SK-N-SH treated with all-trans-retinoic acid at 6 μM for 48 hours (cell line): ENCODE results near the gene MAN2B1.
"Not testable (repeated sequence)": the region's sequence is repeated elsewhere in the genome, so short reads cannot be mapped to it uniquely, and the experiment has no call there.

Experiments used
- ATAC-seq: fragments of 200-7000 bp; cut with Tn5 transposase; 3 replicates; pipeline ENCODE4 v1.9.1; 2020; ENCODE audit warnings: mild to moderate bottlenecking, moderate library complexity
- BACH2 ChIP-seq: fragments of 250-450 bp; sonication (Bioruptor Pico); IDR thresholded peaks from 2 replicates; pipeline ENCODE4 v1.9.0; 2021; ENCODE audit warnings: mild to moderate bottlenecking, borderline replicate concordance
- CREB5 ChIP-seq: fragments of 250-450 bp; sonication (Bioruptor Pico); IDR thresholded peaks from 2 replicates; pipeline ENCODE4 v1.5.1; 2020; ENCODE audit warnings: low read depth, mild to moderate bottlenecking, moderate library complexity
- CSDC2 ChIP-seq: fragments of 250-450 bp; sonication (Bioruptor Pico); IDR thresholded peaks from 2 replicates; pipeline ENCODE4 v1.5.0; 2020; ENCODE audit warnings: mild to moderate bottlenecking, moderate library complexity
- CSRNP3 ChIP-seq: fragments of 250-450 bp; sonication (Bioruptor Pico); IDR thresholded peaks from 2 replicates; pipeline ENCODE4 v1.5.1; 2021; ENCODE audit warnings: mild to moderate bottlenecking, moderate library complexity
- ESRRG ChIP-seq: fragments of 250-450 bp; sonication (Bioruptor Pico); IDR thresholded peaks from 2 replicates; pipeline ENCODE4 v1.6.1; 2021; ENCODE audit warnings: mild to moderate bottlenecking
- GLIS3 ChIP-seq: fragments of 250-450 bp; sonication (Bioruptor Pico); IDR thresholded peaks from 2 replicates; pipeline ENCODE4 v1.5.0; 2020; ENCODE audit warnings: mild to moderate bottlenecking, moderate library complexity
- ISL1 ChIP-seq: fragments of 250-450 bp; sonication (Bioruptor Pico); IDR thresholded peaks from 2 replicates; pipeline ENCODE4 v2.1.2; 2022; ENCODE audit warnings: mild to moderate bottlenecking, moderate library complexity
- OSR1 ChIP-seq: fragments of 250-450 bp; sonication (Bioruptor Pico); IDR thresholded peaks from 2 replicates; pipeline ENCODE4 v1.8.0; 2022; ENCODE audit warnings: moderate library complexity, mild to moderate bottlenecking, inconsistent platforms
- PATZ1 ChIP-seq: fragments of 250-450 bp; sonication (Bioruptor Pico); IDR thresholded peaks from 2 replicates; pipeline ENCODE4 v1.8.0; 2020; ENCODE audit warnings: mild to moderate bottlenecking, moderate library complexity, borderline replicate concordance
- POU6F1 ChIP-seq: fragments of 250-450 bp; sonication (Bioruptor Pico); IDR thresholded peaks from 2 replicates; pipeline ENCODE4 v1.8.0; 2021; ENCODE audit warnings: low read depth, mild to moderate bottlenecking, moderate library complexity, borderline replicate concordance
- PPARA ChIP-seq: fragments of 250-450 bp; sonication (Bioruptor Pico); IDR thresholded peaks from 2 replicates; pipeline ENCODE4 v1.5.0; 2020; ENCODE audit warnings: mild to moderate bottlenecking, borderline replicate concordance
- RARB ChIP-seq: fragments of 250-450 bp; sonication (Bioruptor Pico); IDR thresholded peaks from 2 replicates; pipeline ENCODE4 v1.8.0; 2021; ENCODE audit warnings: mild to moderate bottlenecking, moderate library complexity
- TCF4 ChIP-seq: fragments of 250-450 bp; sonication (Bioruptor Pico); IDR thresholded peaks from 2 replicates; pipeline ENCODE4 v1.8.0; 2021; ENCODE audit warnings: mild to moderate bottlenecking, moderate library complexity, borderline replicate concordance
- TOX ChIP-seq: fragments of 250-450 bp; sonication (Bioruptor Pico); IDR thresholded peaks from 2 replicates; pipeline ENCODE4 v1.8.0; 2021; ENCODE audit warnings: mild to moderate bottlenecking, moderate library complexity, borderline replicate concordance
- TSHZ2 ChIP-seq: fragments of 250-450 bp; sonication (Bioruptor Pico); IDR thresholded peaks from 2 replicates; pipeline ENCODE4 v1.5.0; 2020; ENCODE audit warnings: mild to moderate bottlenecking, moderate library complexity
- ZFP3 ChIP-seq: fragments of 250-450 bp; sonication (Bioruptor Pico); IDR thresholded peaks from 2 replicates; pipeline ENCODE4 v1.5.0; 2020; ENCODE audit warnings: mild to moderate bottlenecking, moderate library complexity
- ZFP30 ChIP-seq: fragments of 450-650 bp; formaldehyde crosslinking; IDR thresholded peaks from 2 replicates; pipeline ENCODE4 v1.5.0; 2022; ENCODE audit warnings: mild to moderate bottlenecking, moderate library complexity
- ZNF565 ChIP-seq: fragments of 450-650 bp; formaldehyde crosslinking; conservative IDR thresholded peaks from 2 replicates; pipeline ENCODE4 v1.5.0; 2020; ENCODE audit warnings: low read depth, mild to moderate bottlenecking, moderate library complexity
- ZNF70 ChIP-seq: fragments of 450-650 bp; formaldehyde crosslinking; IDR thresholded peaks from 2 replicates; pipeline ENCODE4 v1.5.0; 2020; ENCODE audit warnings: mild to moderate bottlenecking, moderate library complexity

MAN2B1 gene

GRCh38 chr19:12666265-12667048, at the start of gene MAN2B1, which contains the start of gene WDR83:
Gene MAN2B1 (minus strand): TSS chr19:12666742. CDS start chr19:12666701, 41 bp downstream.
Gene WDR83 (plus strand): TSS chr19:12666807. CDS start chr19:12669791, 2,984 bp downstream.
- no peak for TF ChIP-seq RARB
- no peak for TF ChIP-seq ZNF70
- no peak for TF ChIP-seq ZFP3 (CRISPR knock-in tag)
- no peak for TF ChIP-seq PPARA (CRISPR knock-in tag)
- no peak for TF ChIP-seq ESRRG (CRISPR knock-in tag)
- TF ChIP-seq GLIS3, result no peak
- TF ChIP-seq CREB5 (CRISPR knock-in tag), result no peak
- no peak for TF ChIP-seq TOX (CRISPR knock-in tag)
- no peak for TF ChIP-seq PATZ1
- TF ChIP-seq ZNF565, result no peak
- no peak for TF ChIP-seq ZFP30 (CRISPR knock-in tag)
- no peak for TF ChIP-seq TCF4
- ATAC-seq, result peak; percentile 86

- ATAC-seq, result no peak
- TF ChIP-seq GLIS3, result no peak
- no peak for TF ChIP-seq ZNF70
- TF ChIP-seq CSRNP3 (CRISPR knock-in tag), result no peak
- no peak for TF ChIP-seq TSHZ2
- TF ChIP-seq RARB, result no peak
- no peak for TF ChIP-seq ZFP3 (CRISPR knock-in tag)
- no peak for TF ChIP-seq TOX (CRISPR knock-in tag)
- TF ChIP-seq OSR1 (CRISPR knock-in tag), result no peak
- TF ChIP-seq TCF4, result no peak
- no peak for TF ChIP-seq PPARA (CRISPR knock-in tag)
- no peak for TF ChIP-seq ISL1 (CRISPR knock-in tag)
- no peak for TF ChIP-seq POU6F1
- no peak for TF ChIP-seq ZNF565
- no peak for TF ChIP-seq ZFP30 (CRISPR knock-in tag)
- TF ChIP-seq BACH2 (CRISPR knock-in tag), result no peak
Observed at GRCh38 chr19:12715929-12716328, 49.4 kb upstream of the MAN2B1 start.

GRCh38 chr19:12715102-12715501, 48.6 kb upstream of the MAN2B1 start:
- no peak for TF ChIP-seq PPARA (CRISPR knock-in tag)
- TF ChIP-seq ESRRG (CRISPR knock-in tag), result no peak
- TF ChIP-seq TCF4, result no peak
- no peak for TF ChIP-seq PATZ1
- no peak for TF ChIP-seq CSDC2 (CRISPR knock-in tag)
- no peak for TF ChIP-seq POU6F1
- TF ChIP-seq, all 23 proteins: peak for 0
- no peak for ATAC-seq

GRCh38 chr19:12713304-12713703, 46.8 kb upstream of the MAN2B1 start:
- ATAC-seq, result not testable (repeated sequence)

- ATAC-seq, result not testable (repeated sequence)
Observed at GRCh38 chr19:12712077-12712476, 45.5 kb upstream of the MAN2B1 start.
